Hematopoietic multipotent progenitor cell treated with erythropoietin and hydrocortisone succinate and interleukin-3 and kit ligand, for 15 days (in vitro differentiated cells): Measurements from ENCODE around the gene FEV.
A peak's percentile ranks its signal among the peaks of the same experiment; 100 is the strongest.

Source experiments
- DNase-seq: peaks from one replicate; pipeline ENCODE4 v3.0.0-alpha.2; 2015; ENCODE audit warnings: low spot score

The FEV gene

DNA sequence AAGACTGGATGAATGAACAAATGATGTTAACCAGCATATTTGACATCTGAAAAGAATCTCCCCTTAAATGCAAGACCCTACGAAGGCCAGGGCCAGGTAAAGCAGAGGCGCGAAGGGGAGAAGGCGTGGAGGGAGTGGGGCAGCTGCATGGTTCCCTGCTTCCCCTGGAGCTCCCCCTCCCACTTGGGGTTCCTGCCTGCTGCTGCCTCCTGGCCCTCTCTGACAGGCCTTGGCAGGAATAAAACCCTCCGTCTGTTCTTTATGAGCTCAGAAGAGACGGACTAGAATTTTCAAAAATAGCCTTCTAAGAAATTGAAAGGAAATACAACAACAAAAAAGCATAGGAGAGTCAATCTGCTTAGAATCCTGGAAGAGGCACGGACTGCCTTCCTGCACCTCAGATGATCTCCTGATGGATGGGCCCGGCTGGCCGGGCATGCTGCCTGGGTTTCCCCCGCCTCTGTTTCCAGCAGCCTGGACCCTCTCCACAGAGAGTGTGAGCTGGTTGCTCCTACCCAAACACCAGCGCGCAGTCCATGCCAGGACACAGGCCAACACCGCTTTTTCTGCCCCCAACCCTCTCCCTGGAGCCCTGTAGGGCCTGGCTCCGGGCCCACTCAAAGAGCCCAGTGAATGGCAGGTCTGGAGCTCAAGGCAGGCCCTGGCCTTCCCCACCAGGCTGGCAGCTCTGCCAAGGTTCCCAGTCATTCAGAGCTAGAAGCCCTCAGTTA is 32.4 kb upstream of the FEV start:
- DNase-seq = no peak

DNA sequence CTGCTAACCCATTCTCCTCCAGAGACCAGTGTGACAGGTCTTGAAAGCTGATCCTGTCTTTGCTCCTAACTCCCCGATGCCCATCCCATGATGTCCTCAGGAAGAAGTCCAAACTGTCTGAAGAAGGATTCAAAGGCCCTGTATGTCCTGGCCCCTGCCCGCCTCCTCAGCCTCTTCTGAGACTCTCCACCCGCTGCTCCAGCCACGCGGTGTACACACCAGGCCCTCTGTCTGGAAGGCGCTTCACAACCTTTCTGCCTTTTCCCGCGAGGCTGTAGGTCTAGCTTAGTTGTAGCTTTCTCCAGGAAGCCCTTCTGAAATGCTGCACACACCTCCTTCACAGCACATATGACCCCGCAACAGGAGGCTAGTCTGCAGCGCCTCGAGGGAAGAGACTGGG is 31.7 kb upstream of the FEV start:
- DNase-seq = no peak

DNA sequence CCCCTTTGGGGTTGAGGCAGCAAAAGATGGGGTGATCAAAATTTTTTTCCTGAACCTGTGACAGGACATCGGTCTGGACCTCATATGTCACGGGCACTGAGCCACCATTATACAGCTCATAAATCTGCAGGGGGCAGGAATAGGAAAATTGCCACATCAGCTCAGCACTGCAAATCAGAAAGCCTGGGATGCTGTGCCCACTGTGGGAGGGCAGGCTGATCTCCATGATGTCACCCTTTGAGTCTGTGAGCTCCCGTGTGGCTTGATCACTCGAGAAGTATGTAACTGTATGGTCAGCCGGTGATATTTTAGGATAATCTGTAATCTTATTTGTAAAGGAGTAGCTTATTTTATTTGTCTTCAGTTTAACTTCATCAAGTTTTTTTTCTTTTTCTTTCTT is 25.9 kb upstream of the FEV start:
- DNase-seq = no peak

DNA sequence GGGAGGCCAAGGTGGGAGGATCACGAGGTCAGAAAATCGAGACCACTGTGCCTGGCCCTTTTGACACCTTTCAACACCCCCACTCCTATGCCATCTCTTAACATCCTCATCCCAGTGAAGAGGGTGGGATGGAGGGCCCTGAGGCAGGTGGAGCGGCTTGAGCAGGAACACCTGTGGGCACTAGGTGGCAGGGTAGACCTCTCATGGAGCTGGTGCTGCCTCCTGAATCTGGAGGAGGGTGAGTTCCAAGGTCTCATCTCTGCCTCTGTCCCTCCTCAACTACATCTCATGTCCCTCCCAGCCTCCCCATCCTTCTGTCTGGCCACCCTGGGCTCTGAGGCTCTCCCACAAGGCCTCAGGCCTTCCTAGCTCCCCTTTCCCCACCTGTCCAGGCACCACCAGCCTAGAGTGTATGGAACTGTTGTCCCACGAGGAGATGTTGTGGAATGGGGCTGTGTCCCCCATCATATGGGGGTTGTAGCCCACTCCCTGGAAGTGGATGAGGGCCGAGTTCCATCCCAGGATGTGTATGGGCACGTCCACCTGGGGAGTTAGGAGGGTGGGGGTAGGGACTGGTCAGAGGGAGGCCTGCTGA is 25.3 kb upstream of the FEV start:
- no peak for DNase-seq

DNA sequence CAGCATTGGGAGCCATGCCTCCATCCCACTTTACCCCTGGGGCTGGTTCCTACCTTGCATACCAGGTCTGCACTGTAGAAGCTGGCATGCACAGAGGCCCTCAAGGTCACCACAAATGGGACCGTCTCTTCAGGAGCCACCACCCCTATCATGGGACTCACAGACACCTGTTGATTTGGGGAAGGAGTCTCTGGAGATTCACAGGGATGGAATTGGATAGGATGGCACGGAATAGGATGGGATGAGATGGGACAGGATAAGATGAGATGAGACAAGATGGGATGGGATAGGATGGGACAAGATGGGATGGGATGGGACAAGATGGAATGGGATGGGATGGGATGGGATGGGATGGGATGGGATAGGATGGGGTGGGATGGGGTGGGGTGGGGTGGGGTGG is 24.3 kb upstream of the FEV start:
- no peak for DNase-seq

DNA sequence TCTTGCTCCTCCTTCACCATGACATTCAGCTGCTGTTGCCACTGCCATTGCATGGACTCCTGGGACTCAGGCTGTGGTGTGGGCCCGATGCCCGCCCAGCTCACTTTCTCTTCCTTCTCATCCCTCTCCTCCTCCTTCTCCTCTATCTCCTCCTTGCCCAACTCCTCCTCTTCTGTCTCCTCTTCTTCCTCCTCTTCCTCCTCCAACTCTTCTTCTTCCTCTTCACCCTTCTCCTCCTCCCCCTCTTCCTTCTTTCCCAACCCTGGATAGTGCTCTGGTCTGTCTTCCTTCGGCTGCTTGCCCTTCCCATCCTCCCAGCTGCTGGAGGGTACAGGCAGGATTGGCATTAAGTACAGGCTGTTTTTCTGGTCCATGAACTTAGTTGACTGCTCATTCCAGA is 19.0 kb upstream of the FEV start:
- no peak for DNase-seq

DNA sequence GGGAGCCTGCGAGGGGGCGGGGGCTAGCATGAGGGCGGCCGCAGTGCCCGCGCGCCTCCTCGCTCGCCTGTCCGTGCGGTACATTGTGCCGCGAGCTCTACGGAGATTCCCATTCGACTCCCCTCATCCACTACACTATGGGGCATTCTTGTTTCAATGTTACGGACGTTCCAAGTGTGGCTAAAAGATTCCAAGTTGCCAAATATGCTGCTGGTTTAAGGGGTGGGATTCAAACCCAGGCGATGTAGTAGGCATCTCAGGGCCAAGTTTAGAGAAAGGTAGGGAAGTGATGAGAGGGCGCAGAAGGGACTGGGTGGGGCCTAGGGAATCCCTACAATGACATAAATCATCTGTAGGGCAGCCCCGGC is 18.3 kb upstream of the FEV start:
- DNase-seq = no peak

DNA sequence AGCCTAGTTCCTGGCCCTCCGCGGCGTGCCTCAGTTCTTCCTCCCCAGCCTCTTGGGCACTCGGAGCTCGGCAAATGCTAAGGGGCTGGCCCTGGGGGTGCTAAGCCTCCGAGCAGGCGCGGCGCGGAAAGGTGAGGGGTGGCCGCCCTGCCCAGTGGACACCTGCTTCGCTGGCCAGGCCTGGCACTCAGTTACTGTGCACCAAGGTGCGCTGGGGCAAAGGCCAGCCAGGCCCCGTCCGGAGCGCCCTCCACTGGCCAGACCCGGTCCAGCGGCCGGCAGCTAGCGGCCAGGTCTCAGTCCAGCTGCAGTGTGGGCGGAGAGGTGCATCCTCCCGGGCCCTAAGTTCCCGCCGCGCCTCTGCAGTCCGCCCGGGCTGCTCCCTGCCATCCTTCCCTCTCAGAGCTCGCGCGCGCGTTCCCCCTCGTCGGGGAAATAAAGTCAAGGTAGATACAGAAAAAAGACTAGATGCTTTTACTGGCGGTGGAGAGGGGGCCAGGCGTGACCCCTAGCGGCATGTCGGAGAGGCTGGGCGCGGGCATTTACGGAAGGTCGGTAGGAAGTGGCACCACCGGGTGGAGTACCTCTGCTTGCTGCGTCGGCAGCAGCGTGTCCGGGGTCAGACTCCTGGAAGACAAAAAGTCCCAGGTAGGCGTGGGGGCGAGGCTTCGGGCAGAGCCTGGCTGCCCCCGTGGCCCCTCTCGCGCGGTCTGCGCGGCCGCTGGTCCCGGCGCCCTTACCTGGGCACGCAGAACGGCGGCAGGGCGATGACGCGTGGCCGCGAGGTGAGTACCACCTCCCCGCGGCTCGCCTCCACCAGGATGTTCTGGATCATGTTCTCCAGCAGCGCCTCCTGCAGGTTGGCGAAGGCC is 17.6 kb upstream of the FEV start:
- no peak for DNase-seq

DNA sequence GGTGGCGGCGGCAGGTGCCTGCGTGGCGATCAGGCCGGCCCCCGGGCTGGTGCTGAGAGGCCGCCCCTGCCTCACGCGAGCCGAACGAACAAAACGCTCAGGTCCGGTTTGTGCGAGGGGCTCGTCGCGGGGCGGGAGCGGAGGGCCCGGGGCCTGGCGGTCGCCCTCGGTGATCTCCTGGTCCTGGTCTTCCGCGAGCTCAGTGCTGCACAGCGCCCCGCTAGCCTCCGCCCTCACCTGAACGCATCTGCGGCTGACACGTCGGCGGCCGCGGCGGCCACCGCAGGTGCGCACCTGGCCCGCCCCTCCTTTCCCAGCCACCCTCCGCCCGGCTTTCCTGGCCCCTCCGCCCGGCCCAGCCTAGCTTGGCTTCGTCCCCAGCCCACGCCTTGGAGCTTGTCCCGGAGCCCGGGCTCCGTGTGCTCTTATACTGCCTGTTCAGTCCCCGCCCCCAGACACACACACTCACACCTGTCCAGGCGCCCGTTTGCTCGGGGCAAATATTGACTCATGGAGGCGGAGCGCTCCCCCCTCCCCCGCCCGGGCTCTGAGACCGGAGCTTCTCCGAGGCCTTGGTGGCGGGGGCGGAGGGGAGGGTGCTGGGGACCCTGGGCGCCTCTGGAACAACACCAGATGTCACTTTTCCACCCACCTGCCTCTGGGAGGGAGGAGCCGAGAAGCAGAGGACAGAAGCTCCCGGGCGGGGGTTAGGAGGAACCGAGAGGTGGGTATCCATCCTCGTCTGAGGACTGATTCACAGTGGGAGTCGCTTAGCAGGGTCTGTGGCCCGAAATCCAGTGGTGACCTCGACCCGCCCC is 16.8 kb upstream of the FEV start:
- no peak for DNase-seq

DNA sequence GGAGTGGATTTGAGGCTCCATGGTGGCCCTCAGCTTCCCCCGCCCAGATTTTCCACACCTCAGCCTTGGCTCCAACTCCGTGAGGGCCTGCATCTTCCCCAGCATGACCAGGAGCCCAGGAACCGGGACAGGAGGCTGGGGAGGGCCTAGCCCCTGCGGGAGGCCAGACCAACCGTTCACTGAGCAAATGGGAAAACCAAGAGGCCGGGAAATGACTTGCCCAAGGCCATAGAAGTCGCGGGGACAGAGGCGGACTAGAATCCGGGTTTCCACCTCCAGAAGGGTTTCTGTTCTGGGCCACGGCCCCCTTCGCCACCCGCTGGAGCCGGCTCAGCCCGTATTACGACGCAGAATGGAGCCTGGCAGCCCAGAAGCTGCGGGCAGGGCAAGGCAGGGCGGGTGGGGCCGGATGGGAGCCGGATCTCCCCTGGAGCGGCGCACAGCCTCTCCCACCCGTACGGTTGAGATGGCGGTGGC is 16.2 kb upstream of the FEV start:
- DNase-seq = no peak

DNA sequence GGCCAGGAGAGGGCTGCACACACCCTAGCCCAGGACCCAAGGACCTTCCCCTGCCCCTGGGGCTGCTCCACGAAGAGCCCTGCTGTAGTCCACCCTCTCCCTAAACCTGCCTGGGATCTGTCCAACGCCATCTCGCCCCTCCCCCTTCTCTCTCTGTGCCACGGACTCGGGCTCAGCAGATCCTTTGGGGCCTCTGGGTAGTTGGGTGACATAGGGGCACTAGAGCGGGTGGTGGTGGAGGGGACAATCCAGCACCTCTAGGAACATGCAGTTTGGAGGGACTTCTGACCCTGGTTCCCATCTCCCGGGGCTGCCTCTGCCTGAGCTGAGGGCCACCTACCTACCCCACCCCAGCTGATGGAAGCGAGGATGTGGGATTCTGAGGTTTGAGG is 15.6 kb upstream of the FEV start:
- DNase-seq = no peak

DNA sequence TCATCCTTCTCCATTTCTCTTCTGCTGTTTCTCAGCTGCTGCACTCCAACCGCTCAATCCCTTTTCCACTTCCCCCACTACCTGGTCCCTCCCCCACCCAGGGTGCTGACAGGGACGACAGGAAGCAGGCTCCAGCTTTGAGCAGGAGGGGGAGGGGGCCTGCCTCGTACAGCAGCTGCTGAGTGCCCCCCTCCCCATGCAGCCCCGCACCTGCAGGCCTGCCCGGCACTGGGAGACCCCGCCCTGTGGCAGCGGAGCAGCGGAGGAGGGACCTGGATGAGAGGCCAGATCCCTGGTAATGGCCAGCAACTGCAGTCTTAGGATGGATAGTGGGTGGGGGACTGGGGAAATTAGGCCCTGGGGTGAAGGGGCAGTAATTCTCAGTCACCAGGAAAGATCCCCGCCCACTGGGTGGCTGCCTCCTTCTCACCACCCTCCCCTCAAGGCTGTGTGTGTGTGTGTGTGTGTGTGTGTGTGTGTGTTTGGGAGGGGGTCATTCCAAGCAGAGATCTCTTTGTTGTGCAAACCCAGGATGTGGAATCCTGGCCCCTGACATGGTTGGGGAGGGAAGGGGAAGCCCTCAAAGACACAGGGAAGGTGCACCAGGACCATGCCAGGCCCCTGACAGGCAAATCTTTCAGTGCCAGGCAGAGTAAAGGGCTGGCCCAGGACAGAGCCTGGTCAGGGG is 15.0 kb upstream of the FEV start:
- no peak for DNase-seq

DNA sequence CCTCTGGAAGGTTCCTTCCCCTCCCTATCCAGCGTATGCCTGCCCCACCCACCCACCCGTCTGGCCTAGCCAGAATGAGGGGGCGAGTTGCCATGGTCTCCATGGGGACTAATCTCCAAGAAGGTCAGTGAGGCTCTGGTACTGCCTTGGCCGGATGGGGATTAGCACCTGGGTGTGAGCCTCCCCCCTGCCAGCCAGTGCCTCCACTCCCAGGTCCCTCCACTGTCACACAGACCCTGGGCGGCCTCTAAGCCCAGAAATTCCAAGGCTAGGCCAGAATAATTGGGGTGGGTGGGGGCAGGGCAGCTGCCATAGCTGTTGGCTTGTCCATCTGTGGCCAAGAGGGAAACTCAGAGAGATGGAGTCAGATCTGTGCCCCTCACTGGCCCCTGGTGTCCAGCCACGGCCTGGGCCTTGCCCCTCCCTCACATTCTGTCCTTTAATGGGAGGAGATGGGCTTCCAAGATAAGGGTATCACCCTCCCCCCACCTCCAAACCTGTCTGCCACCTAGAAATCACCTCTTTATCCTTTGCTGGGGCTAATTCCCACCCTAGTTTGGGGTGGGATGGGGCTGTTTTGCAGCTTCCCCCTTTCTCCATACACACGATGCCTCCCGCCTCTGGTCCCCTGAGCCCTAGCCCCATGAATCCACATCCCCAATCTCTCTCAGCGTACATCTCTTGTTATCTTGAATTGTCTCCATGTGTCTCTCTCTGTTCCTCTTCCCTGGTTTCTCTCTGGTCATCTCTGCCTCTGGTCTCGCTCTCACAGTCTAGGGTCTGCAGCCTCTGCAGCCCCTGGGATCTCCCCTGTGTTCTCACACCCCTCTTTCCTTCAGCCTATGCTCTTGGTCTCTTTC is 14.3 kb upstream of the FEV start:
- no peak for DNase-seq

DNA sequence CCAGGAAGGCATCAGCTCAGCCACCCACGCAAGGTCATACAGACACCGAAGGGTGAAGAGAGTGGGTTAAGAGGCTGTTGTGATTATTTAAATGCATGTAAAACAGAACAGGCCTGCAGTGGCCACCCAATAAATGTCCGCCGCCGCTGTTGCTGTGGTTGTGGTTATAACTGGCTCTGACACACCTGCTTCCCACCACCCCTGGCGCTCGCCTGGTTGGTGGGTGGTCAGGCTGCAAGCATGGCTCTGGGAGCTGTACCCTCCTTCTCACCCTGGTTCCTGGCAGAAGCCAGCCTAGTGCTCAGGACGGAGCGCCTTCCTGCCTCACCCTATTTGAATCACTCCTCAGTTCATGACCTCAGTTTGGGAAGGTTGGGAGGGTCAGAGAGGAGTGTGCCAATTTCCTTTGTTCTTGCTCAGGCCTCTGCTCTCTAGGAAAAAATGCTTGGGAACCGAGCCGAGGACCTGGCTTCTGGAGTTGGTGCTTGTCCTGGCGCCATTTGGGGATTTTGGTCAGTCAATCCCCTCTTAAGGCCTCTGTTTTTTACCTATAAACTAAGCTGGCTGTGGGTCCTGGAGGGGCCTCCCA is 13.5 kb upstream of the FEV start:
- no peak for DNase-seq

DNA sequence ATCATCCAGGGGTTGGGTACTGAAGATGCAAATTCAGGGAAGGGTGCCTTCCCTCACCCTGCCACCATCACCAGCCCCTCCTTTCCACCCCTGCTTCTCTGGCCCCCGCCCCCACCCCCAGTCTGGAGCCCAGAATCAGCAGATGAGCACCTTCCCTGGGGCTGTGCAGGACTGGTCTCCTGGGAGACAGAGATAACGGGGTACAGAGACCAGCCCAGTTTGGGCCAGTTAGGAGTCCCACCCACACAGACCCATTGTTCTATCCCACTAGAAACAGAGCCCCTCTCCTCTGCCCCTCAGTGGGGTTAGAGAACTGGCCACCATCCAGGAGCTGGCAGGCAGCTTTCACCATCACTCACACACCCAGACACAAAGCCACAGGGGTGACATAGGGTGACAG is 12.7 kb upstream of the FEV start:
- DNase-seq = no peak

DNA sequence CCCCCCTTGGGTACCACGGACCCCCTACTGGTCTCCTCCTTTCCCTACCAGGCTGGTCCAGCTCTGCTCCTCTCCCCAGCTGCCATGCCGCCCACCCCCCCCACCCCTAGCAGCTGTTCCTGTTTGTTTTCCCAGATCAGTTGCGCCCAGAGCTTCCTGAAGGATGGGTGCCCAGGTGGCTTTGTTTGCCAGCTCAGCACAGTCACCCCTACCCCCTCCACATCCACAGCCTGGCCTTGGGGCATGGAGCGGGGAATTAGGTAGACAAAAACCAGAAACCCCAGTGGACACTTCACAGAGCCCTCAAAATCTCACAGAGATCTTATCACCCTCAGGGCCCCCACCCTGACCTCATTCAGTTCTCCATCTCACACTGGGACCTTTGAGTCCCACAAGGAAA is 12.0 kb upstream of the FEV start:
- DNase-seq = no peak

DNA sequence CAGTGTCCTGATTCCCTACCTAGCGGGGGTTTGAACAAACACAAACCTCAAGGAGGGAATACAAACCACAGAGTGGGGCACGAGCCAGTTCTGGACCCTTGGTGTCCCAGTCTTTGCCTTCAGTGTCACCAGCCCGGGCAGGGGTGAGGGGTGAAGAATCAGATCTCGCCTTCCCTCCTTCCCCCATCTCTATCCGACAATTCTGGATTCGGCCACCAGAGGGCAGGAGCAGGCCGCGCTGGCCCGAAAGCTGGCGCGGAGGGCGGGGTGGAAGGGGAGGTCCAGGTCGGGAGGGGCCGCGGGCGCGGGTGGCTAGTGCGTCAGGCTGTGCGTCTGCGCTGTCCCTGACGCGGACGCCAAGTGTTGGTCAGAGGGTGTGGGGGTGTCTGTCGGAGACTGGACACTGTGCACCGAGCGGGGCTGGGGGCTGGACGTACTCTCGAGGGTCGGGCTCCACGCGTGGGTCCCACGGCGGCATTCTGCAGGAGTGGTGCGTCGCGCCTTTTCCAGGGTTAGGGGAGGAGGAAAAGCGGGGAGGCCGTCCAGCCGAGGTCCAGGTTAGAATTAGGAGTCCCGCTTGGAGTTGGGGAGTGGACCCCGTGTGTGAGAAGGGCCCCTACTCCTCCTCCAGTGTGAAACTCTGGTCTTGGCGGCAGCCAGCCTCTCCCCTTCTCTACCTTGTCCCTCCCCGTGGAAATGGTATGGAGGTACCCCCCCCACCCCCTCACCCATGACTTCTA is 11.2 kb upstream of the FEV start:
- DNase-seq = peak; percentile 75

DNA sequence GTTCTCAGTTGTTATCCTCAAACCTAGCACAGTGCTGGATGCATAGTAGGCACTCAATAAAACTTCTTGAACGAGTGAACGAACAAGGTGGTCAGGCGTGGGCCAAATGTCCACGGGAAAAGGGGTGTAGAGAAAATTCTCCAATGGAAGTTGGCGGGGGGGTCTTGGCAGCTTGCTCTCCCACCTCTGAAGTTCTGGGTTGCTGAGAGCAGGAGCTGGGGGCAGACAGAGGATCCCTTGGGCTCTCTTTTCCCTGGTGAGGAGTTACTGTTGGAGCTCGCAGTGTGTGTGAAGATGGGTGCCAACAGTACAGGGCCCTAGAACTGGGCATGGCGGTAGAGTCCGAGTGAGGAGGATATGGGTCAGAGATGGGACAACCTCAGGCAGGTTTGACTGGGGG is 10.6 kb upstream of the FEV start:
- no peak for DNase-seq
